ENCODE data around the gene SHMT2.

Gene SHMT2

DNA sequence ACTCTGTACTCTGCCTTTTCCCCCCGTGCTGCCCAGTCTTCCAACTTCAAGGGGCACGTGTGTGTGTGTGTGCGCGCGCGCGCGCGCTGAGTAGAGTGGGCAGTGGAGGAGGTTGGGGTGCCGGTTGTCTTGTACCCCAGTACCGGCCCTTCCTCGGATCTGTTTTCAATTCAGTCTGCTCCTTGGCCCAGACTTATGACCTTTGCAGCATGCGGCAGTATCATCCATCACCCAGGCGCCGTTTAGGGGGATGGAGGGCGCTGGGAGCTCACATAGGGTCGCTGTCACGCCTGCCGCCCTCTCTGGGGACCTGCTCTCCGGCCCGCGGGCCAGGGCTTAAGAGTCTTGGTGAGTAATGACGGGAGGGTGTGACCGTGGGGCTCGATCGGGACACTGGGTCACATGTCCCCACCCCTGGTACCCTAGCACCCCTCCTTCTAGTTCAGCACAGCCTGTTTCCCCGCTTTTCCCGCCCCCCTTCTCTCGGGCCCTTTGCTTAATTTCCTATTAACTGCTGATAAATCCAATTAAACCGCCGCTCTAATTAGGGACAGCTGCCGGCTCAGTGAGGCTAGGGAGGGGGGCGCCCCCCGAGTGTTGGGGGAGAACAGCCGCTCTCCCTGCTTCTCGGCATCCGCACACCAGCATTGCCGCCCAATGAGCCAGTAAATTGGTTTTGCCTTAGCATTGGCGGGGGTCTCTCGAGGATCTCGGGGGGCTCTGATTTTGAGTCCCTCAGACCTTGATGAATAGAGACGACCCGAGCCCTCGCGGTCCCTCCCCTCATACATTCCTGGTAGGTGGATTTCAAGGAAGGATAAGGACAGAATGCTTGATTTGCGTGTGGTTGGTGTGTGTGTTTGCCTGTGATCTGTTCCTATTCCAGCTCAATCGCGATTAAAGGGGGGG, 12.1 kb downstream of the SHMT2 start:
- no peak for DNase-seq

DNA sequence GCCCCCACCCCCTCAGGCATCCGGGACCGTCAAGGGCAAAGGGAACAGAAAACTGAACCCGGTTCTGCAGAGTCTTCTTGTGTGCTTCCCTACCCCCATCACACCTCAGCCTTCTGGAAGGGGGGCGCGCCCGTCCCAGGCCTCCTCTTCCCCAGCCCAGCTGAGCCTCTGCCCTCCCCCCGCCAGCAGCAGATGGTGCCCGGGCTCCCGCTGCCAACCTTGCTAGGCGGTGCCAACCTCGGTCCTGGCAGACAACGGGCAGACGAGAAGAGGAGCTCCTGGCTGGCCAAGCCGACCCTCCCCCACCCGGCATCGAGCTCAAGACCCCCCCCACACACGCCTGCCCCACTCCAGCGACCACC, 12.8 kb downstream of the SHMT2 start:
- no peak for DNase-seq

GRCh38 chr12:57242691-57243454, 13.4 kb downstream of the SHMT2 start:
- DNase-seq, result peak; percentile 76

GRCh38 chr12:57243521-57244311, 14.2 kb downstream of the SHMT2 start:
- peak; percentile 91 for DNase-seq

DNA sequence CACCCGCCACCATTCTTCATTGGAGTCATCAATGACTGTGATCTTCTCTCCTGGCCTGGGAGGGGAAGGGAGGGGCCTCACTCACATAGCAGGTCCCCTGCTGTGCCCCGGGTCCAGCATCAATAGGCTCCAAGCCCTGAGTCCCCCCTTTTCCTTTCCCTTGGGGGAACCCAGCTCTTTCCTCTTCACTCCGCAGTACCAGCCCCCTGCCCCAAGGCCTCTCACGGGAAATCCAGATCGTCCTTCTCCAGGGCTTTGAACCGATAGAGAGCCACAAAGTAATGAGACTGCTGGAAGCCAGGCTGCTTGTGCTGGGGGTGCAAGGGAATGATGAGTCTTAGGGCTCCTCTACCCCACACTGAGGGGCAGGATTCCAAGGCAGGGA, 14.8 kb downstream of the SHMT2 start:
- DNase-seq, result no peak

DNA sequence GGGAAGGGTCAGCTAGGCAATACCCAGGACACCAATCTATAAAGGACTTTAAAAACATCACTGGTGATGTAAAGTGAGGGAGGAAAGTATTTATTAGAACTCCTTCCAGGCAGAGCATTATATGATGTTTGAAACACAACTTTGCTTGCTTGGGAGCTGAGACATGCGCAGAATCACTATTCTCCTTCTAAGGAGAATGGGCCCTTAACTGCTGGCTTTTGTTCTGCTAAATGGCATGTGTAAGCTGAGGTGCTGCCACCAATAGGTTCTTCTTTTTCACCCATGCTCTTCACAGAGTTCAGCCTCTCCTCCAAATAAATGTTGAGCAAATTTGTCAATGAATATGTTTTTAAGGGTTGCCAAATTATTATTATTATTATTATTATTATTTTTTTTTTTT, 17.5 kb downstream of the SHMT2 start:
- no peak for DNase-seq

DNA sequence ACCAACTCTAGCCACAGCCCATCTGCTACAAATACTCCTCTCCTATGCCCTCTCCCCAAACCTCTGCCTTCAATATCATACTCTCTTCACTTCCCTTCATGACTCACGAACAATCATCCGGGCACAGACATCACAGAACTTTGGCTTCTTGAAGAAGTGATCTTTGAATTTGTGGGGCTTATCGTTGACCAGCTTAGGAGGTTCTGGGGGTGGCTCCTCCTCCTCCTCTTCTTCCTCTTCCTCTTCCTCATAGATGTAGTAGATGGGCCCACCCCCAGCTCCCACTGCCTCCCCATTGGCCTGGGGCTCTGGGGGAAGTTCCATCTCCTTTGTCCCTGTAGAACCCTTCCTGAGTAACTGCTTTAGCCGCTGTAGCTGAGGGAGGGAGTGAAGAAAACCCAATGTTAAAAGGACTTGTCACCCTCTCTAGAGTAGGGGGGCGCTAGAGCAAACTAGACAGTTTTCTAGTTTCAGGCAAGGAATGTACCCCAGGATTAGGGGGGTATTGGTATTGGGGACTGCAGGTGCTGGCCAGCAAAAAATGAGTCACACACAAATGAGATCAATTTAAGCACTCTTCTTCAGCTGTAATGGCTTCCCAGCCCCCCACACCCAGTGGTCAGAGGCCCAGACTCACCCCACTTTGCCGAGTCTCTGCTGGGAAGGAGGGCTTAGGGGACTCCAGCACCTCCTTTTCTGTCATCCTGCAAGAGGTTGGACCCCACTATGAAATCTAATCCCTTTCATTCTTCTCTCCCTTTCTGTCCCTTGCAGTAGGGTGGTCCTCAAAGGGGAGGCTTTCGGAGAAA, 19.6 kb downstream of the SHMT2 start:
- peak; percentile 94 for DNase-seq

- no peak for DNase-seq
Measured at GRCh38 chr12:57250541-57250940, 21.0 kb downstream of the SHMT2 start.

DNA sequence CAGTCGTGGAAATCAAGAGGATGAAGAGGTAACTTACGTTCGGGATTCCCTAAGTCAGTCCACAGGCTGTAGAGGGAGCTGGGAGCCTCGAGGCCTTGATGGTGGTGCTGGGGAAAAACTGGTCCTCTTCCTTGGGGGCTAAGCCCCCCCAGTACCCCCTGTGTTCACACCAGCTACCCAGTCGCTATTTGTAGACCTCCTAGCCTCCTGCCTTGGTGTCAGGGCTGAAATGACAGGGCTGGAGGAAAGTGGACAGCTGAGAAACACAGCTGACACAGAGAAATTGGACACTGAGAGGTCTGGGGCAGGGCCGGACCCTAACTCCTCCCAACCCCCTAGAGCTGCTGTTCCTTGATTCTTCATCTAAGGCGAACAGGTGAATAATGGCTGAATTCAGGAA, 21.4 kb downstream of the SHMT2 start, which contains the start of gene STAC3:
Gene STAC3 (minus strand): TSS at position 232 of the 400 bp plus-strand sequence. CDS start 1,551 bp downstream, outside the sequence.
- no peak for DNase-seq

GRCh38 chr12:57254506-57255280, 25.2 kb downstream of the SHMT2 start:
- no peak for DNase-seq

- no peak for DNase-seq
Measured at GRCh38 chr12:57255916-57256315, 26.4 kb downstream of the SHMT2 start.

GRCh38 chr12:57258977-57259970, 29.8 kb downstream of the SHMT2 start:
- DNase-seq, result no peak

GRCh38 chr12:57260366-57260765, 30.9 kb downstream of the SHMT2 start:
- no peak for DNase-seq

DNA sequence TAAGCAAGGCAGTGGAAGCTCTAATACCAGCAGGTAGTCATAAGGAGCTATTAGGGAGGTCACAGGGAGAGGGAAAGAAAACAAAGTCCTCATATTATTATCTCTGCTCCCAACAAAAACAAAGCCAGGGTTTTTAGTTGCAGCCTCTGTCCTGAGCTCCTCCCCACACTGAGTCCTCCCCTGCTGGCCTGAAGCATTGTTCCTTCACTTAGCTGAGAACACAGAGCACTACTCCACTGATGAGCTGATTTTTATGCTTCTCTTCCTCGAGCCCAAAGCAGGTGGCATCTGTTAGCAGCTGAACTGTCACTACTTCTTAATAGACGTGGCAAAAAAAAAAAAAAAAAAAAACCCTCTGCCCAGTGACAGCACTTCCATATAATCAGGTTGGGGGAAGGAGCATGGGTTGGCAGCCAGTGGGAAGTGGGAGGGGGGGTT, 31.9 kb downstream of the SHMT2 start:
- no peak for DNase-seq

- no peak for DNase-seq
Measured at GRCh38 chr12:57262126-57262822, 32.8 kb downstream of the SHMT2 start.

DNA sequence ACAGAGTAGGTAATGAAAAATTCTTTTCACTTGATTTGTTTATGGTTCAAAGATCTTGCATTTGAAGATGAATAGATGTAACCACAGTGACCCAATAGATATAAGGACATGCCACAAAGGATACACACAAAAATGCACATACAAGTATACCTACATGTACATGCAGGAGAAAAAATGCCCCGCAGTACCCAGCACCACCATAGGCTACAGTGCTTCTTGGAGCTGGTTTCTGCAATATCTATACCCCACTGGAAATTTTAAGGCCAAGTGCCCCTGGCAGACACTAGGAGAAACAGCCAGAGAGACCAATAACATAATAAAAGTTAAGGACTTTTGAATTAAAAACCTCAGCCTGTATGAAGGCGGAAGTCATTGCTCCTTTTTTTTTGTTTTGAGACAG, 33.6 kb downstream of the SHMT2 start:
- no peak for DNase-seq

DNA sequence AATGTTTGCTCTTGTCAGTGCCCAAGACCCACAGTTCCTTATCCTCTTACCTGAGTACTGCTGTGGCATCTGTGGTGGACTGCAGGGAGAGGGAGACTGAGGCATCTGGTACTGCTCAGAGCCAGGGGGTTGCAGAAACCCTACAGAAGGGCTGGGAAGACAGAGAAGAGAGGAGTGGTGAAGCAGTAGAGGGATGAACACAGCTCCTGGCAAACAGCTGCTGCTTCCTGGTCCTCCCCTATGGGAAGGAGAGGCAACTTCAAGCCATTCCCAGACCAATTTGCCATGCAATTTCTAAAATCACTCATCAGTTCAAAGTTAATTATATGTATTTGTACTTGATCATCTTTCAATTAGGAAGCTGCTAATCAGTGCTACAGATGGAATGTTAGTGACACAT, 37.2 kb downstream of the SHMT2 start:
- no peak for DNase-seq

- DNase-seq, result no peak
Measured at GRCh38 chr12:57268264-57268663, 38.8 kb downstream of the SHMT2 start.

GRCh38 chr12:57270966-57271470, 41.5 kb downstream of the SHMT2 start:
- peak; percentile 47 for DNase-seq
